GM19438 (cell line): Measurements from ENCODE around the gene TEF.
A peak's percentile ranks its signal among the peaks of the same experiment; 100 is the strongest.
"Not testable (repeated sequence)": the region's sequence is repeated elsewhere in the genome, so short reads cannot be mapped to it uniquely, and the experiment has no call there.

Source experiments
- ATAC-seq: cut with Tn5 transposase; IDR thresholded peaks from one replicate; pipeline ENCODE4 v1.9.1; 2021; ENCODE audit warnings: low read depth; ENCODE audit not compliant: unreplicated experiment

TEF gene

GRCh38 chr22:41415554-41415953 is 33.8 kb downstream of the TEF start:
- ATAC-seq = no peak

DNA sequence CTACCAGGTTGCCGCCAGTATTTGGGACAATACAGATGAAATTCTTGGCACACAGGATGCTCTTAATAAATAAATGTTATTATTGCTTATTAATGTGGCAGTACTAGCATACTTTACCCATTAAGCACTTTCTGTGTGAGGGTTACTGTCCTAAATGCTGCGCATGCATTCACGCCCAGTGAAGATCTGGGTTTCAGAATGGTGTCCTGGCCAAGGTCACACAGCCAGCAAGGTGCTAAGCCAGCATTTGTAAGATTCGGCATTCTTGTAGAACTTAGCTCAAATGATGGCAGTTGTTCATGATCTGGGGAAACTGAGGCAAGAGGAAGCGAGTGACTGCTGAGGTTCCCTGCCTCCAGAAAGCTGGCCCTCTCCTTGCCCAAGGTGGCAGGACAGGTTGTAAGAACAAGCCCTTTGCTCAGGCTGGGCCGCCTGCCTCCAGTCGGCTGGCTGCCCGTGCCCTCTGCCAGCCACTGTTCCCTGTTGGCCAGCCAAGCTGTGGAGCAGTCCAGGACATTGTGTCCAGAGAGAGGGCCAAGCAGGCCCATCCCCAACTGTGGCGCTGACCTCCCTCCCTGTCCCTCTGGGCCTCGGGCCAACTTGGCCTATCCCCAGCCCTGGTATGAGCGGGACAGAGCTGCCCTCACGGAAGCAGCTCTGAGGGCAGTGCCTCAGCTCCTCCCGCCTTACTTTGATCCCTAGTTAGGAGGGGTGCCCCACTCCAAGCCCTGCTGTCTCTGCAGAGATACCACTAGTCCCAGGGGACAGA is 36.1 kb downstream of the TEF start:
- ATAC-seq = no peak

- ATAC-seq = no peak
Observed at GRCh38 chr22:41418717-41419116, 37.0 kb downstream of the TEF start.

DNA sequence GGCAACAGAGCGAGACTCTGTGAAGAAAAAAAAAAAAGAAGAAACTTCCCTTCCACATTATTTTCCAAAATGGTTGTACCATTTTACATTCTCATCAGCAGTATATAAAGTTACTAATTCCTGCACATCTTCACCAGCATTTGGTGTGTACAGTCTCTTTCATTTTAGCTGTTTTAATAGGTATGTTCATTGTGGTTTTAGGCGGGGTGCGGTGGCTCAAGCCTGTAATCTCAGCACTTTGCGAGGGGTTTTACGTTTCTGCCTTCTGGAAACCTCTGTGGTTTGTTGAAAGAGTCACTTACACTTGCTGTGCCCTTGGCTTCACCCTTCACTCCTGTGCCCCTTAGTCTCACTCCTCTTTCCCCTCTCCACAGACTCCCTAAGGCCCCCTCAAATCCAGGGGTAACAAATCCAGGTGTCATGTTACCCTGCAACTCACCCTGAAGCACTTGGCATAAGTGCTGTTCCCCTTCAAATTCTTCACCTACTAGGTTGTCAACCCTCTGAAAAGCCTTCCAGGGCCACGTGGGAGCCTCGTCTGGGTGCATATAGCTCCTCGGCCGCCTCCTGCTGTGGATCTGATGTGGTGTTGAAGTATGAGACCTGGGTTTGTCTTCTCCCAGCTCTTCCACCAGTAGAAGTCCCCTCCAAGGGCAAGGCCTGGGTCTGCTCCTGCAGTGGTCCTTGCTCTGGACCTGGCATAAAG is 44.1 kb downstream of the TEF start:
- ATAC-seq = no peak

- ATAC-seq = no peak
Observed at GRCh38 chr22:41429232-41429950, 47.6 kb downstream of the TEF start.

GRCh38 chr22:41429951-41430332 is 48.2 kb downstream of the TEF start:
- no peak for ATAC-seq

GRCh38 chr22:41431656-41432055 is 49.9 kb downstream of the TEF start:
- ATAC-seq = no peak

DNA sequence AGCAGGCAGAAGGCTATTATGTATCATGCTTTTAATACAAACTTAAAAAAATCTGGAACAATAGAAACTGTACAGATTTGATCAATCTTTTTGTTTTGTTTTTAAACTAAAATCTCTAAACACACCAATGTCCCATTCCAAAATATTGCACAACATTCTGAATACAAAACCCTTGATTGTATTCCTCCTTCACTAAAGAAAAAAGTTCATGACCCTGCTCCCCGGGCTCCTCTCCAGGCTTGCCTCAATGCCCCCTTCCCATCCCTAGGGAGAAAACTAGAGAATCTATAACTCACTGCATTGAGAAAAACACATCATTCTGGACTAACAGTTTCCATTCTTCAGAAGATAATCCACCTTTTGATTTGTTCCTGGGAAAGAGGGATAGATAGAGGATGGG is 51.7 kb downstream of the TEF start:
- ATAC-seq = not testable (repeated sequence)

GRCh38 chr22:41434361-41435003 is 52.7 kb downstream of the TEF start:
- ATAC-seq = not testable (repeated sequence)

GRCh38 chr22:41435560-41435959 is 53.8 kb downstream of the TEF start:
- ATAC-seq = no peak

DNA sequence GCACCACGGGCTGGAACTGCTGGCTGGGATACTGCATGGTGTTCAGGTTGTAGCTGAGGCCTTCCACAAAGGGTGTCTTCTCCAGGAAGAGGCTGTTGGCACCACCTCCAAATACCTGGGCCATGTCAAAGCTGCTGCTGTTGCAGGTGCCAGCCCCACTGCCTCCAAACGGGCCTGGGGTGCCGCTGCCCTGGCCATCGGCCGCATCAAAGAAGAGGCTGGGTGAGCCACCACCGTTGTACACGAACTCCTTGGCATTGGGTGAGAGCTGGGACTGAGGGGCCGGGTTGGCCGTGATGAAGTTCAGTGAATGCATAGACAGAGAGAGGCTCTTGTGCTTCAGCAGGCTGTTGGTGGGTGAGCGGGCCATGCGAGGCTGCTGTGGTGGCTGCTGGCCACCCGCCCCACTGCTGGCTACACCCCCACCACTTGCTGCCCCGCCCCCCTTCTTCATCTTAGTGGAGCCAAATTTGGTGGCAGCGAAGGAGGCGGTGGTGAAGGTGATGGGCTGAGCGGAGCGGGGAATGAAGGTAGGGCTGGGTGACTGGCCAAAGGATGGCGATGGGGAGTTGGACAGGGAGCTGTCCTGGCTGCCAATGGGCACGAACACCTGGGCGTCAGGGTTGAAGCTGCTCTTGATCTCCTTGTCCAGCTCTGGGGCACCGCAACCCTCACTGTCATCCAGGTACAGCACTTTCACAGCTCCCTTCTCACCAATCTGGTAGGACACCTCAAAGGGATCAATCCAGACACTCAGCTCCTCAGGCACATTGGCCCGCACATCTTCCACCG is 54.8 kb downstream of the TEF start:
- no peak for ATAC-seq

- ATAC-seq = no peak
Observed at GRCh38 chr22:41437198-41437597, 55.5 kb downstream of the TEF start.

DNA sequence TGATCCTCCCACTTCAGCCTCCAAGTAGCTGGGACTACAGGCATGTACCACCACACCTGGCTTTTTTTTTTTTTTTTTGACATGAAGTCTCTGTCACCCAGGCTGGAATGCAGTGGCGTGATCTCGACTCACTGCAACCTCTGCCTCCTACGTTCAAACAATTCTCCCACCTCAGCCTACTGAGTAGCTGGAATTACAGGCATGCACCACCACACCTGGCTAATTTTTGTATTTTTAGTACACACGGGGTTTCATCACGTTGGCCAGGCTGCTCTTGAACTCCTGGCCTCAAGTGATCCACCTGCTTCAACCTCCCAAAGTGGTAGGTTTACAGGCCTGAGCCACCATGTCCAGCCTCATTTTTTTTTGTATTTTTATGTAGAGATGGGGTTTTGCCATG is 58.8 kb downstream of the TEF start:
- not testable (repeated sequence) for ATAC-seq

DNA sequence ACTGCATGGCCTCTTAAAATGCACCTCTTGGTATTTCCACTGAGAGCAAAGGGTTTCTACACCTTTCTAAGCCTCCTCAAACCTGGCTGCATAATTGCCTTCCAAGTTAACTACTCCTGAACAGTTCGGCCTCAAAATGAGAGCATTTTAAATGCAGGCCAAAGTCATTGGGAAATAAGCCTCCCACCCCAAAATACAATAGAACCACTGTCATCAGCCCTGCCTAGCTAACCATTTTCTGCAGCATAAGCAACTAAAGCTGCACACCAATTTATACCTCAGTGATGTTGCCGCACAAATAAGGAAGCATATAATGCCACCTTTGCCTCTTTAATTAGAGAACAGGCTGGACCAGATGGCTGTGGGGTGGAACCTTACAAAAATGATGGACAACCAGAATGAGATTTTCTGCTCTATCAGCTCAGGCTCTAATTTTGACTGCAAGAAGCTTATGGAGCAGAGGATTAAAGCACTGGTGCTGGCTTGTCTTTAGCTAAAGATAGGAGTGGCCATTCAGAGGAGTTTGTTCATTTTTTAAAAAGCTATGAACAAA is 60.6 kb downstream of the TEF start:
- ATAC-seq = no peak

GRCh38 chr22:41444360-41445128 is 62.8 kb downstream of the TEF start:
- ATAC-seq = peak; percentile 47

DNA sequence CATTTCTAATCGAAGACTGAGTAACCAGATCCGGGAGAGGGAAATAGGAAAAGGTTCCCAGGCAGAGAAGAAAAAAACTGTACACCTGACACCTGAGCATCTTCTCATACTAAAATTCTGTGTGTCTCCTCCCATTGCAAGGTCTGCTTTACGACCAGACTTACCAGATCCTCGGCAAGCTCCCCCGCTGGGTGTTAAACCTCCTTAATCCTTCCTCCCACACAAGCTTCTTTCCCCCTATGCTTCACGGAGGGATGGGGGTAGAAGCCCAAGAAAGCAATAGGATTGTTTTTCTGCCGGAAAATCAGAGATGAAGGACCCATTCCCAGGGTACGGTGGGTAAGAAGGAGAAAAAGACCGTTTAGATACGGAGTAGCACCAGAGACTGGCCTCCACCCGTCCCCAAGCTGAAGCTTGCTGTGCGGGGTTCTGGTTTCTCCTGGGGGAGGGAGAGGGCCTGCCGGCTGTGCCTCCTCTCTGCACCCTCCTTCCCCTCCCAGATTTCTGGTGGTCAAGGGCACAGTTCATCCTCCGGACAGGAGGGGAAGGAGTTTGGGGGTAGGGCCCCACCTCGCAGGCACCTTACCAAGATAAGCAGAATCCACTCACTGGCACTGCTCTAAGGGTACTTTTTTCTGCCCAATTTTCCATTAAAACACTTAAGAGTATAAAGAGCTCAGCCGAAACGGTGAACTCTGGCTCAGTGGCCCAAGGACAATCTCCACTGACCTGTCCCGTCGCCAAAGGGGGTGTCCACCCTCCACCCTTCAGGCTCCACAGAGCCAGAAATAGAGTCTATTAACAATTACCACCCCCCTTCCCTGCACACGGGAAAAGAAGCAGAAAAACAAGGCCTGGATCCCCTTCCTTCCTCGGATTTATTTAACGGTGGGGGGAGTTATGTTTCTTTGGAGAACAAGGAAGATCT is 63.7 kb downstream of the TEF start:
- no peak for ATAC-seq

DNA sequence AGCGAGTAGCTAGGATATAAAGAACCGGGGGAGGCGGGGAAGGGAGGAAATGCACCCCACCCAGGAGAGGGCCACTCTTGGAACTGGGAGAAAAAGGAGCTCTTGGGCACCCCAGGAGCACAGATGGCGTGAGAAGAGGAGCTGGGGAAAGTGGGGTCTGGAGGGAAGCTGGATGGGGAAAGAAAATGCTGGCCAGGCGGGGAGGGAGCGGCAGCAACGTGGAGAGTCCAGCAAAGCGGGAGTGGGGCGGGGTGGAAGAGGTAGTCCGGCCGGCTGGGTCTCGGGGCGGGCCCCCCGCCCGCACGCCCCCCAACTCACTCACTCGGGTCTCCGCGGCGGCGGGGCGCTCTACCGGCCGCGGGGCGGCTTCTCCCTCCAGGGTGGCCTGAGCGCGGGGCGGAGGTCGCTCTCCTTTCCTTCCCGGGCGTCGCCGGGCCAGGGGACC is 64.3 kb downstream of the TEF start:
- ATAC-seq = no peak
